Activated T-cell treated with anti-CD3 and anti-CD28 coated beads for 4 hours (primary cell): ENCODE results near the gene SIK3.

ENCODE experiments used
- DNase-seq: peaks from one replicate; pipeline ENCODE4 v3.0.0-alpha.2; 2020

SIK3 gene

DNA sequence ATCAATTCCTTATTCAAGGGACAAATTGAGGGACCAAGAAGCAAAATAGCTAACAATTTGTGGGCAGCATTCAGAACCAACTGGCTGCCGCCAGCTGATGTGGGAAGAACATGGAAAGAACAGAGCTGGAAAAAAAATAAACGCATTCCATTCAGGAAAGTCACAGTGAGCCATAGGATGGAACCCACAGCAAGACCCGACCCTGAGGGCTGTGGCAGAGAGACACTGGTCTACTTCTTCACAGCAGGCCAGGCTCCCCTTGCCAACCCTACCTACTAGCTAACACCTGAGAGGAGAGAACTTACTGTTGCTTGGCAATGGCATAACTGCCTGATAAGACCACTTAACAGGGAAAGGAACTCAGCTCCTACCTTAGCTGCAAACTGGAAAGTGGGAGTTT lies 137.3 kb downstream of the SIK3 start:
- no peak for DNase-seq

DNA sequence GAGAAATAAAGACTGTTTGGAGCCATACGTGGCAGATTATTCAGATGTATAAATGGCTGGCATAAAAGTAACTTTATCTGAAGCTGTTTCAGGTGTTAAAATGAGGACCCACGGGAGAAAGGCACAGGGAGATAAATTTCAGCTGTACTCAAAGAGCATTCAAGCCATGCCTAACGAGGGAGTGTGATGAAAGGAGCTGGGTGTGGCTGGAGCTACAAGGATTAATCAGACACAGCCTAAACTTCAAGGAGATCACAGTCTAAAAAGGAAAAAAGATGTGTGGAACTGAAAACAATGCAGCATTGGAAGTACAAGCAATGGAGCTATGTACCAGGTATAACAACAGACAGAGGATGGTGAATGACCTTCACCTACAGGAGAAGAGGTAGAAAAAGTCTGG lies 140.0 kb downstream of the SIK3 start:
- no peak for DNase-seq

DNA sequence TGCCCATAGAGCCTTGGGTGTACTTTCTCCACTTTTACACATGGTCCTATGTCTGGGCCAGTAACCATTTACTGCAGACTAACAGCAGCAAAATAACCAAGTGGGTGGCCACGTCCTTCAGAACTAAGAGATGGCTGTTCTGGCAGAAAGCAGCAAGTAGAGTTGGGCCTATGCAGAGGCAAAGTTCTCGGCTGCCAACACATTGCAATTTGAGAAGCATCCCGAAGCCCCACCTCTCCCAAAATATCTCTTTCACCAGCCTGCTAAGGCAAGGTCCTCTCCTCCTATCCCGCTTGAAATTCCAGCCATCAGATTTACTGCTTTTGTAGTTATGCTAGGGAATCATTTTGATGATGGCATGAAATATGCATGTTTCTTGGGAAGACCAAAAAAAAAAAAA lies 142.3 kb downstream of the SIK3 start:
- no peak for DNase-seq

DNA sequence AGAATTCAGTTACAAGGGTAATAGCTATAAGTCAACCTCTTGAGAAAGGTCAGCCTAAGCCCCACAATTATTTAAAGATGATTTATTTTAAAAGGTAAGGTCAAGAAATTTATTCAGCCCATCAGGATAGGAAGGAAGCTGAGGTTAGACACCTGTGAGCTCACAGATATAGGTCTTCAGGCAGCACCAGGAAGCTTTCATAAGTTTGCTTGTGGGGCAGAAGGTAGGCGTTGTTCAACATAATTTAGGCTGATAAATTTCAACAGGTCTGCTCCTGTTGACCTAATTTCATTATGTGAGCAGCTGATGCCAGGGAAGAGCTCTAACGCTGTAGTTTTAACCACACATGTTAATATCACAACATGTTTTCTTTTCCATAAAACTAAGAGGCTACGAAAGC lies 142.7 kb downstream of the SIK3 start:
- no peak for DNase-seq

DNA sequence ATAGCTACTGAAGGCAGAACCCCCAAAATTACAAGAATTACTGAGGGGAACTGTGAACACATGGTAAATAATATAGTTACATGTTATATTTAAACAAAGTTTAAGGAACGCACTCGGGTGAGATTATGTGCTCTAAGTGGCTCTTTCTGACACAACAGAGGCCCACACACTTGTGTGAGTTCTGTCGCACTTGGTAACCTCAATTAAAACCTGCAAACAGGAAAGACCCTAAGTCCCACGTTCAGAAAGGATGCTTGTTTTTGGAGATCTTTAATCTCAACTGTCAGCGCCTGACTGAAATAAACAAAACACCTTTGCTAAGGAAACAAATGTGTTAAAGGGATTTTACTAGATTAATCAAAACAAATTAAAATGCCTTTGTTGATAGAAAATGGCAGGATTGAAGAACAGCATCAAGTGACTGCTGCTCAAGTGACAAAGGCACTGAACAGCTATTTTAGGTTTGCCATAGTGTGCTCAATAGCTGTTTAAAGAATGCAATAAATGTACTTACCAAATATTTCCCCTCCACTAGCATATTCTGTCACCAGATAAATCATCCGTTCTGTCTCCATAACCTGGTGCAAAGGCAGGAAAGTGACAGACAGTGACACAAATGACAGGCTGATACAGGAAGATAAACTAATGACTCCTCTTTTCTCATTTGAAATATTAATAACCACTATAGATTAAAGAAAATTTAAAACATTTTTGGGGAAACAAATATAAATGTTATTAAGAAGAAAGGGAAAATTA lies 144.5 kb downstream of the SIK3 start:
- no peak for DNase-seq

DNA sequence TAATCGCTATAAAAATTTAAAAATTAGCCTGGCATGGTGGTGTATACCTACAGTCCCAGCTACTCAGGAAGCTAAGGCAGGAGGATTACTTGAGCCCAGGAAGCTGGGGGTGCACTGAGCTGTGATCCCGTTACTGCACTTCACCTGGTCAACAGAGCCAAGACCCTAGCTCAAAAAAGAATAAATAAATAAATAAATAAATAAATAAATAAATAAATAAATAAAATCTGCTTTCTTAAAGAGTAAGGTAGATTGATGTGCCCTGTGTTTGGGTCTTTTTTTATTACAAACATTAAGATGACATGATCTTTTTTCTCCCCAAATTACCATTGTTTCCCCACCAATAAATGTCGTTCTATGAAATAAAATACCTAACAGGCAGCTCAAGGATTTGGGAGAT lies 146.5 kb downstream of the SIK3 start:
- no peak for DNase-seq

DNA sequence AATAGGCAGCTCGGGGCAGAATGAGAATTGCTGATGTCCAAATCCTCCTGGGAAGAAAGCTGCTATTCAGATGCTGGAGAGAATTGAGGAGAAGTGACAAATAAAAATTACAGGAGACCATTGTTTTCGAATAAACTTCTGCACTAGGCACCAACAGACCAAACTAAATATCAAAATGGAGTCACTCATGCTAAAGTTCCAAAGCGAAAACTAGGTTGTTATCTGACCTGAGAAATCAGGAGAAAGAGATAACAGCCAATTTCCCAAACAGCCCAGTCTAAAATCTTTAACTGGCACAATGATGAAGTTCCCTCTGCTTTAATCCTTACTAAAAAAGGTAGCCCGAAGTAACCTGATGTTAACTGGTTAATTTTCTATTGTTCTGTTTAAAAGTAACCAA lies 148.0 kb downstream of the SIK3 start:
- DNase-seq: no peak

DNA sequence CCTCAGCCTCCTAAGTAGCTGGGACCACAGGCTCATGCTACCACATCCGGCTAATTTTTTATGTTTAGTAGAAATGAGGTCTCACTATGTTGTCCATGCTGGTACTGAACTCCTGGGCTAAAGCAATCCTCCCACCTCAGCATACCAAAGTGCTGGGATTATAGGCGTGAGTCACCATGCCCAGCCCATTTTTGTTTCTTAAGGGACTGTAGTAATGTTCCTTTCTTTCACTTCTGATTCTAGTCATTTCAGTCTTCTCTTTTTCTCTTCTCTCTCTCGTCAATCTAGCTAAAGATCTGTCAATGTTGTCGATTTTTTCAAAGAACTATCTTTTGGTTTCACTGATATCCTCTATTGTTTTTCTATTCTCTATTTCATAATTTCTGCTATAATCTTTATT lies 149.8 kb downstream of the SIK3 start:
- DNase-seq: no peak

DNA sequence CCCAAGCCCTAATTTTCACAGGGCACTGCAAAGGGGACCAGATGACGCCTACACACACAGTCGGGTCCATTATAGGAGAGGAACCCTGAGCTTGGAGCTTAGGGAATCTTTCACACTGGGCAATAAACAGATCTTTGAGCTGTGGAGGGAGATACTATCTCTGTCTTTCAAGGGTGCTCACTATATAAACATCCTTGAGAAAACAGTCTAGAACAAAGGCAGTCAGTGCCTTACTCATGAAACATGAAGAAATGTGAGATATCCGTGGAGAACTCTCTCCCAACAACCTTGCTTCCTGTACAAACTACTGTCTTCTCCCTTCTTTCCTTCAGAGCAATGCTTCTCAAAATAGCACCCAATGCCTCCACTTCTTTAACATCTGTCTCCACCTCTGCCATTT lies 151.8 kb downstream of the SIK3 start:
- DNase-seq: no peak

DNA sequence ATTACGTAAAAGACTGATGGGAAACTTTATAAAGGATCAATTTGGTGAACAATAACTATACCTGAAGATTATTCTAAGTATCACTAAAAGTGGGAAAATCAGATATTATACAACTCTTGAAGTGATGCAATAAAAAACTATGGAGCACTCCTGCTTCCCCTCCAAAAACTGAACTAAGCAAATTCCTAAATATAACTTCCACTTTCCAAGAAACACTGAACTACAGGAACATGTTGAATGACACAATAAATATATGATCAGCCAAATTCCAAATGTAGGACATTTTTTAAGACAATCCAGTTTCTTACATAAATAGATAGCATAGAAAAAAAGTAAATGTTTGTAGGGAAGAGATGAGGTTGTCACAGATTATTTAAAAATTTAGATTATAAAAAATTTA lies 158.7 kb downstream of the SIK3 start:
- no peak for DNase-seq

DNA sequence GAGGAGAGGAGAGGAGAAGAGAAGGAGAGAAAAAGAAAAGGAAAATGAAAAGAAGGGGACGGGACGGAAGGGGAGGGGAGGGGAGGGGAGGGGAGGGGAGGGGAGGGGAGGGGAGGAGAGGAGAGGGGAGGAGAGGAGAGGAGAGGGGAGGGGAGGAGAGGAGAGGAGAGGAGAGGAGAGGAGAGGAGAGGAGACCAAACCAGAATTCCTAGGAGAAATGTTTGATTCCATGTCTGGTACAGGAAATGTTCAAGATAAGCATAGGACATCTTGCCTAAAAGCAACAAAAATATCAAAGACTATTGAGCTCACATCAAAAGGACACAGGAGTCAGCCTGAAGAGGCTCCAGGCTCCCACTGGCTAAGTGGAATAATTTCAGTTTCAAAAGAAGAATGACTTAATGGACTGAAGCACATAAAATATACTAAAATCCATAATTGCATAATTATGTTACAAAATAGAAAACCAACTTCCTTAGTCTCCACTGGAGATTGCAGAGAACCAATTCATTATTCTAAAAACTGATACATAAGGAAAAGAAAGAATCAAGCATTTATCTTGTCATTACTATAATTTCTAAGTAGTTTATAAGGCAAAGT lies 159.7 kb downstream of the SIK3 start:
- DNase-seq: no peak

DNA sequence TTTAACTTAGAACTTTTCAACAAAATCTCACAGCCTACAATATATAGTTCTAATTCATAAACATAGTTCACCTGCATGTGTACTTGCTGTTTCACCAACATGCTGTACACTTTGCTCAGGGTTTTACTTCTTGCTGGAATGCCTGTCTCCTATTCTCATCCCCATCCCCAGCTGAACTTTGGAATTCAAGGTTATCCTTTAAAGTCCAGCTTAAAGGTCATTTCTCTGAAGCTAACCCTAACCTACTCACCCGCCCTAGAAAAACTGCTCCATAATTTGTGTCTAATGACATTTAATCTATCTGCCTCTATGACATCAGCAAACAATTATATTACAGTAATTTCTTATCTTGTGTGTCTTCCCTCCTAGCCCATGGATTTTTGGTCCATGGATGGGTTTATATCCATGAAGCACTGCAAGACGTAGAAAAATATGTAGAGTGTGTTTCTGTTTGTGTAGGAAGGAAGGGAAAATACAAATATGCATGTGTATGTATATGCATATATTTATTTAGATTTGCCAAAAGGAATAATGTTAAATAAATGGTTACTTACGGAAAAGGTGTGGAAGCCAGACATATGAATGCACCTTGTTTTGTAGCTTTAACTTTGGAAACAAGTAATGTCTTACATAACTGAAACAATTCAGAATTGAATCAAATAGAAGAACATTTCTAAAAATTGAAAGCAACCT lies 161.3 kb downstream of the SIK3 start:
- no peak for DNase-seq

DNA sequence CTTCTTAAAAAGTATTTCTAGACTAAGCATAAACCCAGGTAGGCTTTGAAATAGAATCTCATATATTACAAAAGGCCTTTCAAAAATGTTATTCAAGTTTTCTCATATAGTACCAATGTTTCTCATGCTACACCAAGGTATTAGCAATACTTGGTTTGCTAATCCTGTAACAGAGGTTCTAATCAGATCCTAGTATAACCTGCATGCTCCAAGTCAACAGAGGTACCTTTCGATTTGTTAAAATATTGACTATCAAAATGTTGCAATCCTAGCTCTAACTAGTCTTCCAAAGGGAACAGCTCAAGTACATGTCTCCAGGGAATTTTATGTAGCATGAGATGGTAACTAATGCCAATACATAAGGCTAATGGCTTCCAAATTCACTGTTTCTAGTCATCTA lies 162.7 kb downstream of the SIK3 start:
- no peak for DNase-seq

DNA sequence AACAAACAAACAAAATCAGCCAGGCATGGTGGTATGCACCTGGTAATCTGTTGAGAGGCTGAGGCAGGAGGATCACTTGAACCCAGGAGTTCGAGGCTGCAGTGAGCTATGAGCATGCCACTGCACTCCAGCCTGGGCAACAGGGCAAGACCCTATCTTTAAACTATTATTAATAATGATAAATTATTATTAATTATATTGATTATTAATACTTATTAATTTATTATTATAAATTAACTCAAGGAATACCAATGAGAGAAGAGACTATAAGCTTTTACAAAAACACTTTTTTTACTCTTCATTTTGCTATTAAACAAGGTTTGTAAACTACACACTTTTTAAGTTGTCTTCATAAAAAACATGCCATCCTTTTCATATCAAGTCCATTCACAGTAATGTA lies 163.1 kb downstream of the SIK3 start:
- DNase-seq: no peak

DNA sequence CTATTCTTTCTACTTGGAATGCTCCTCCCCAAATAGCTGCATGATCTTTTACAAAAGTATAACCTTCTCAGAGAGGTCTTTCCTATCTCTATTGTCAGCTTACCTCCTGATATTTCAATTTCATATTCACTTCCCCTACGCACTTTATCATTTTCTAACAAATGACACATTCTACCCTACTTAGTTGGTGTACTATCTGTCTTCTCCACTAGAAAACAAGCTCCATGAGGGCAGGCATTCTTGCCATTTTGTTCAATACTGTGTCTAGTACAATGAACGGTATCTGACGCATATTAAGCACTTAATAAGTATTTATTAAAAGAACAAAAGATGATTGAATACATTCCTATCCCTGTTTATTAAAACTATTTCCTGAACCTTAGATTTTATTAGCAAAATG lies 164.3 kb downstream of the SIK3 start:
- DNase-seq: no peak

DNA sequence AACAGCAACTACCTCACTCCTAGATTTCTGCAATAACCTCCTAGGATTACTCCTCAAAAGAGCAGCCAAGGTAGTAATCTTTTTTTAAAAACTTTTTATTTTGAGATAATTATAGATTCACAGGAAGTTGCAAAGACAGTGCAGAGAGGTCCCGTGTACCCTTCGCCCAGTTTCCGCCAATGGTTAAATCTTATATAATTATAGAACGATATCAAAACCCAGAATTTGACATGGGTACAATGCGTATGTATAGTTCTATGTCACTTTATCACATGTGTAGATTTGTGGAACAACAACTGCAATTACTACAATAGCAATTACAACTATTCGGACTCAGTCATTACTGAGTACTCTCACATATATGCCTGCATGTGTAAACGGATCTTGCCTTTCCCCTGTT lies 166.0 kb downstream of the SIK3 start:
- DNase-seq: no peak

DNA sequence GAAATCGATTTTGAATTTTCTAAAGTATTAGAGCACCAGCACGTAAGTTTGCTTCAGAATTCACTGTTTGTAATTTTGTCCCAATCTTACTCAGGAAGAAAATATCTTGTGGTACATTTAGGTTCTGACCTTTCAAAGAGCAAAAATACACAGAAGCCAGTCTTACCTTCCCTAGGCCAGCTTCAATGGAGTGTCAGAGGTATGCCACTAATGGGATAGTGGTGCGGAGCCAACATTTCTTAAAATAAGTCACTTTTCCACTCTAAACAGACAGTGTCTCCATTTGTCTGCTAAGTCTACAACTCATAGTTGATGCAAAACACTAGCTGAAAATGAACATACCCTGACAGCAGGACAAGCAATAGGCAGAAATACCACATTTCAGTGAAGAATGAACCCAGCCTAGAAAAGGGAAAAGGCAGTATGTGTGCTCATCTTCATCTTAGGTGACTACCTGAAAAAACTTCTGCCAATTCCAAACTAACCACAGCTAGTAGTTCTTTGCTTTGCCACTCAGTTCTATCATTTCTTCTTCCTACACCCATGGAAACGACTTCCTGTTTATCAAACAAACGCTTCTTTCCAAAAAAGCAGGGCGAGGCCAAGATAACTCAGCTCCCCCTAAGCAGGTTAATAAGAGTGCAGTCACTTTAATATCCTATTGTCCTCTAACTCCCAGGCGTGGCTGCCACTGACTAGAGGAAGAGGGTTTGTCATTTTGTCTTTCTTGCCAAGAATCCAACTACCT lies 166.8 kb downstream of the SIK3 start:
- no peak for DNase-seq

DNA sequence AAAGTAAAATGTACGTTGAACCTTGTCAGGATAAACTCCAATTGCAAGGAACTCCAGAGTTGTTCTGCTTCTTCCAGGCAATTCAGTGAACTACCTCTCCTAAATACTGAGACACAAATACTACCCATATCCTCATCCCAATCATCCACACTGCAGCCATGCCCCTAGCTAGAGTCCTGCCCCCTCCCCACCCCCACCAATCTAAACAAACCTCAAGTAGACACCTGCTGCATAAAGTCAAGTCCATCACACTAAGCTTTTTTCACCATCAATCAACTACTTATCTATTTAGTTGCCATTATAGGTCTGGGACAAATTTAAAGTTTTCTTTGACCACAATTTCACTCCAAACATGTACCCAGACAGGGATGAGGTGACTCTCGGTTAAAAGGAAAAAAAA lies 167.6 kb downstream of the SIK3 start:
- no peak for DNase-seq

DNA sequence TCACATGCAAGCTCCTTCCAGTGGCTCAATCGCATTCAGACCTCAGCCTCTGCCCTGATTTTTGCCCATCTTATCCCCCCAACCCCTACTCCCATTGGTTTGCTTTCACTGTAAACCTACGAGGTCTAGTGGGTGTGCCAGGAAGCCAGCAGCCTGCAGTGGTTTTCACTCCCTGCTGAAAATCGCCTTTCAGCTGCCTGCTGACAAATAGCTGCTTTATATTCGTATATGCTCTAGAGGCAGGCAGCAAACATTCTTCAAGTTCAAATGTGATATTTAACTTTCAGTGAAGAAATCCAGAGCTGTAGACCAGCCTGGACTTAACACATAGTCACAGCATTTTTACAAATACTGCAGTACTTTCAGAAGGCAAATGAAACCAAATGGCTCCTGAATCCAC lies 168.1 kb downstream of the SIK3 start:
- DNase-seq: peak; percentile 8

DNA sequence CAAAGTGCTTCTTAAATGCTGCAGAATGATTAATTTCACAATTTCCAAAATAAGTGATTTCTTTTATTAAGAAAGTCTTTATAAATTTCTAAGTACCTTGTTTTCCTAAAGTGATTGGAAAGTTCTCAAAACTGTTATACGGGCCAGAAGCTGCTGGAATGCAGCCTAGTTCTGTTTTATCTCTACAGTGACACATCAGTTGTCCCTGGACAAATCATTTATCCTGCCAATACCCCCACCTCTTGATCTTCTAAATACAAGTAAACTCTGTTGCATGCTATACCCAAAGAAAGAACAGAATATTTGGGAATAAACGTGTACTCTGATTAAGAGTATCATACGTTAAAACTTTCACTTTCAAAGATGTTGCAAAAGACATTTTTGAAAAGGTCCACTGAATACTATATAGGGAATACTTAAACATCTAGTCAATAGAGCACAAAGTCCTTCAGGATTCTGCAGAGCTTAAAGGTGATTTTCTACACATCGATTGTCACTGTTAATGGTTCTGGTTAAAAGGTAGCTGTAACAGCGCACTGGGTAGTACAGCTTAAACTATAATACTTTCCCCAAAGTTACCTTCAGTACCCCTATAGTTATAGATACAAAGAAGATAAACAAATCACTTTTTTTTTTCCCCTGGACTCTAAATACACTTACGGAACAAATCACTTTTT lies 168.7 kb downstream of the SIK3 start:
- DNase-seq: no peak

DNA sequence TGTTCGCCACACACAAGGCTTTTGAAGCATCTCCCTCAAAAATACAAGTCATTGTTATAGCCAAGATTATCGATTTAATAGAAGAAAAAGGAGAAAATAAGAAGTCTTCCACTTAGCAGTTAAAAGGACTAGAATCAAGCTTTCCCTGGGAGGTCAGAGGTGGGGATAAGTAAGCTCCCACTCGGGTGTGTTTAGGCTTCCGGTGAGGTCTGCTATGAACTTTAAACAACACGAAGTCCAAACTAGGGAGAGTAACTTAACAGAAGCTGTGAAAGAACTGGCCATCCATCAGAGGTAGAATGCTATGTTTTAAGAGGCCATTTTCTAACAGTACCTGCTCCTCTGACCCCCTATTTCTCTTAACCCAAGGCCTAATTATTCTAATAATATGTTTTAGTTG lies 169.4 kb downstream of the SIK3 start:
- DNase-seq: no peak

DNA sequence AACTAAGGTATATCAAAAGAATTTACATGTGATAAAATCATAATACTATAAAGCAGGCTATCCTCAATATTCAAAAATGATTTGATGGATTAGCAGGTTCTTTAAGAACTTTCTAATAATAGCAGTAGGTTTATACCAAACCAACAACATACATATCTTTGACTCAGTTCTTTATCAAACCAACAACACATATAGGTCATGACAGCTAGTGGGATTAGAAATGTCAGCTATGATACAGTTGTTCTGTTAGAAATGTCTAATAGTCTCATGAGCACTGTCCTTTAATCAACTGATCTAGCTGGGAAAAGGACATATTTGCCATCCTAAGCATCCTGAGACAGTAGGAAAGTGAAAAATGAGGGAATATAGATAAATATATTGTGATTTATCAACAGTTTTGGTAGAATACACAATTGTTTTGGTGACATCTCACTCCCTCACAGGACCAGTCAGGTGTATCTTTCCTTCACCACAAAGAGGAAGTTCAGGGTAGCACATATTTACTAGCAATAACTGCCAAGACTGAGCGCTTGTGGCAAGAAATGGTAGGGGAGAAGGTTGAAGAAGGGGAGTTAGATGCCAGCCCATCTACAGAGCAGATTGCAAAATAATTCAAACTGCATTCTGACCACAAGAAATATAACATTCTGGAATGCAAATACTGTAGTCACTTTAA lies 170.0 kb downstream of the SIK3 start:
- DNase-seq: no peak
